Activated CD4-positive, alpha-beta T cell treated with anti-CD3 and anti-CD28 coated beads for 48 hours (primary cell): ENCODE data around the gene SIRT5.

ENCODE experiments used
- DNase-seq: peaks from one replicate; pipeline ENCODE4 v3.0.0-alpha.2; 2020

Gene SIRT5

GRCh38 chr6:13590574-13591153 is 16.3 kb downstream of the SIRT5 start:
- no peak for DNase-seq

- DNase-seq, result no peak
These were observed 17.0 kb downstream of the SIRT5 start for GRCh38 chr6:13591205-13591921.

- DNase-seq, result no peak
These were observed 18.7 kb downstream of the SIRT5 start for GRCh38 chr6:13593103-13593502.

GRCh38 chr6:13593720-13594119 is 19.3 kb downstream of the SIRT5 start:
- no peak for DNase-seq

GRCh38 chr6:13597073-13597472 is 22.7 kb downstream of the SIRT5 start:
- no peak for DNase-seq

- no peak for DNase-seq
These were observed 25.6 kb downstream of the SIRT5 start for GRCh38 chr6:13600036-13600435.

- DNase-seq, result no peak
These were observed 29.7 kb downstream of the SIRT5 start for GRCh38 chr6:13604135-13604534.

GRCh38 chr6:13604546-13605416 is 30.4 kb downstream of the SIRT5 start:
- no peak for DNase-seq

GRCh38 chr6:13605634-13606033 is 31.2 kb downstream of the SIRT5 start:
- no peak for DNase-seq

GRCh38 chr6:13611715-13612114 is 37.3 kb downstream of the SIRT5 start:
- DNase-seq, result no peak

GRCh38 chr6:13613029-13613594 is 38.7 kb downstream of the SIRT5 start:
- DNase-seq, result no peak

GRCh38 chr6:13614126-13614925 is 39.9 kb downstream of the SIRT5 start:
- peak; percentile 42 for DNase-seq

GRCh38 chr6:13614926-13615791 is 40.8 kb downstream of the SIRT5 start, which contains the start of gene NOL7:
Gene NOL7 (plus strand): TSS chr6:13615335. CDS start chr6:13615359, 24 bp downstream.
- DNase-seq, result peak; percentile 99

- peak; percentile 68 for DNase-seq
These were observed 41.4 kb downstream of the SIRT5 start for GRCh38 chr6:13615792-13616120.

- DNase-seq, result no peak
These were observed 42.7 kb downstream of the SIRT5 start for GRCh38 chr6:13617066-13617465.

- DNase-seq, result peak; percentile 24
These were observed 50.5 kb downstream of the SIRT5 start for GRCh38 chr6:13624871-13625288.

- no peak for DNase-seq
These were observed 55.2 kb downstream of the SIRT5 start for GRCh38 chr6:13629459-13630116.

GRCh38 chr6:13630499-13630898 is 56.1 kb downstream of the SIRT5 start:
- DNase-seq, result no peak

- no peak for DNase-seq
These were observed 58.9 kb downstream of the SIRT5 start for GRCh38 chr6:13633343-13633742.

- DNase-seq, result no peak
These were observed 61.7 kb downstream of the SIRT5 start for GRCh38 chr6:13635948-13636658.
